ENCODE measurements around the gene KRCC1. TPM values are rescaled to one million over a fixed set of nuclear protein-coding genes. Genes with fewer than 3 reads are reported as not detected.
"Not testable (repeated sequence)": the region's sequence is repeated elsewhere in the genome, so short reads cannot be mapped to it uniquely, and the experiment has no call there.

The KRCC1 gene
- total RNA-seq, 2 donors from 2014 or later, result 9.2 to 14.8 TPM

DNA sequence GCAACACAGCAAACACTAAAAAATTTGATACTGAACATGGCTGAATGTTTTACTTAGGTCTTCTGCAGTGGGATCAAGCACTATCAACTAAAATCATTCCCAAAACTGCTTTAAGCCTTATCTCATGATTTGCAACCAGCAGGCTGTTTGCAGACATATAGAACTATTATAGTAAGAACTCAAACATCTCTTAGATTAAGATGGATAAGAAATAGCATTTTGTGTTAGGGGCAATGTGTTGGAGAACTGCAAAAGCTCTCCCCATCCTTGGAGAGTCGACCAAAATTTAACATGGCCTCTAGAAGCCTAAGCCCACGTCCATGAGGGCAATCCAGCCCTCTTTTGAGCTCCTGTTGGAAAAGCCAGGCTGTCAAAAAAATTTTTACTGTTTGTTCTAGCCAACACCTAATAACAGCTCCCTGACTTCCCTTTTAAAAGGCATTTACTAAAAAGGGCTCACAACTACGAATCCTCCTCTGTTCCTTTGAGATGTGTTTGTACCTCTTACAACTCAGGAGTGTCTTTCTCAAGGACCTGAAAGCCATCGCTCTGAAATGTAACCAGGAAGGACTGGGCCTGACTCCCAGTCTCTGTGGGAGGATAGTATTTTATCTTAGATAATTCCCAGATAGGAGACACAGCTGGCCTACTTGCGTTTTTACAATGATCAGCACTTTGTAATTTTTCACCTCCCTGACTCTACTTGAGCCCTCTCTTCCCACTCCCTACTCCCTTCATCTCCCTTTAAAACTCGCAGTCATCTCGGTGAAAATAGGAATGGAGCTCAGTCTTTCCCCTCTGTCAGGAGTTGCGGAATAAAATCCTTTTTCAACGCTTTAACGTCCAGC is 1.4 kb downstream of the KRCC1 start:
- Histone ChIP-seq H3K4me3 (peak overlapping the region; percentile 91 to 96), H3K9me3 (no peaks in the 10 kb centered on the region), H3K27me3 (no peaks in the 10 kb centered on the region), H3K36me3 (replicated peaks in 1 of 2; ENCODE audit: insufficient read depth in 1 of 2, low read depth in 2 of 2) (no peaks in the 10 kb centered on the region), H3K27ac (peak overlapping the region; percentile 84 to 97 (median 92)), H3K4me1 (peaks cover 41% of the 10 kb centered on the region)
- no peak for DNase-seq
- no peak for ATAC-seq
- TF ChIP-seq, protein P1, sequence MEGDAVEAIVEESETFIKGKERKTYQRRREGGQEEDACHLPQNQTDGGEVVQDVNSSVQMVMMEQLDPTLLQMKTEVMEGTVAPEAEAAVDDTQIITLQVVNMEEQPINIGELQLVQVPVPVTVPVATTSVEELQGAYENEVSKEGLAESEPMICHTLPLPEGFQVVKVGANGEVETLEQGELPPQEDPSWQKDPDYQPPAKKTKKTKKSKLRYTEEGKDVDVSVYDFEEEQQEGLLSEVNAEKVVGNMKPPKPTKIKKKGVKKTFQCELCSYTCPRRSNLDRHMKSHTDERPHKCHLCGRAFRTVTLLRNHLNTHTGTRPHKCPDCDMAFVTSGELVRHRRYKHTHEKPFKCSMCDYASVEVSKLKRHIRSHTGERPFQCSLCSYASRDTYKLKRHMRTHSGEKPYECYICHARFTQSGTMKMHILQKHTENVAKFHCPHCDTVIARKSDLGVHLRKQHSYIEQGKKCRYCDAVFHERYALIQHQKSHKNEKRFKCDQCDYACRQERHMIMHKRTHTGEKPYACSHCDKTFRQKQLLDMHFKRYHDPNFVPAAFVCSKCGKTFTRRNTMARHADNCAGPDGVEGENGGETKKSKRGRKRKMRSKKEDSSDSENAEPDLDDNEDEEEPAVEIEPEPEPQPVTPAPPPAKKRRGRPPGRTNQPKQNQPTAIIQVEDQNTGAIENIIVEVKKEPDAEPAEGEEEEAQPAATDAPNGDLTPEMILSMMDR (IDR thresholded peaks at IDR 0.05), result no peak
- no peak for TF ChIP-seq POLR2A (IDR thresholded peaks at IDR 0.05)
- WGBS, 2 donors, result 49 to 55% methylated on average over 10 of the region's 10 CpGs
- intact Hi-C loops (cut with DNase I), result no loop called here

DNA sequence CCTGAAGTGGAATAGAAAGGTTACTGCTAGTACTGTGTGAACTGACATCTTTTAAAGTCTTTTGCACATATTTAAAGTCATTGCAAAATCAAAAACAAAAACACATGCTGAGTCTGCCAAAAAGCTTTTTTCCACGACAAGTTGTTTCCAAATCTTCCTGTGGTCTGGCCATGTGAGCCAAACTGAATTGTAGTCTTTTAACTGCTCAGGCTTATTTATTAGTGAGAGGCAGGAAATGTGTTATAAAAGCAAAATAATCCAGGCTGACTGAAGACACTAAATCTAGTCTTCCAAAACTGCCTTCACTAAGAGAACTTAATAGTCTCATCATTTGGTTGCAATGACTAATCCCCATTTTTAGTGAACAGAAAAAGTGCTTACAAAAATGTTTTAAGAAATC is 2.3 kb downstream of the KRCC1 start:
- DNase-seq (peak in 1 of 4 donors; percentile 22), ATAC-seq (no peak)
- no peaks in the 10 kb centered on the region for H3K27me3 ChIP-seq
- no peaks in the 10 kb centered on the region for H3K36me3 ChIP-seq (replicated peaks in 1 of 2; ENCODE audit: insufficient read depth in 1 of 2, low read depth in 2 of 2)
- TF ChIP-seq, protein P1 (IDR thresholded peaks at IDR 0.05), result no peak
- TF ChIP-seq POLR2A (IDR thresholded peaks at IDR 0.05), result peak in 1 of 3 donors; percentile 14
- H3K4me1 ChIP-seq, result peaks cover 41% of the 10 kb centered on the region
- H3K27ac ChIP-seq, result peak overlapping the region in 1 of 4 donors; percentile 6
- no peak overlapping the region for H3K4me3 ChIP-seq
- H3K9me3 ChIP-seq, result no peaks in the 10 kb centered on the region
- intact Hi-C loops (cut with DNase I), result no loop called here
- WGBS, 2 donors, result 10 to 11% methylated on average over 1 of the region's 1 CpG

DNA sequence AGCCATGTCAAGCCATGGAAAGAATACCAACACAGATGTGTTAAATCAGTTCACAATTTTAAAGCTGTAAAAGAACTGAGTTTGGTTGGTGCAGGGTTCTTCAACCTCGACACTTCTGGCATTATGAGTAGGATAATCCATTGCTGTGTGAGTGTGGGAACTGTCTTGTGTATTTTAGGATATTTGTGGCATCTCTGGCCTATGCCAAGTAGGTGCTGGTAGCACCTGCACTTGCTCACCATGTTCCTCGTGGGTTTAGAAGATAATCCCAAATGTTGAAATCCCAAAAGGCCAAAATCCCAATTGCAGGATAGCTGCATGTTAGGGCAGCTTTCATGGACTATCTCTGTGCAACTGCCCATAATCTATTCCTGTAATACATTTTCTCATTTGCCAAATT is 3.8 kb downstream of the KRCC1 start:
- ATAC-seq (no peak), DNase-seq (no peak)
- intact Hi-C loops (cut with DNase I), result no loop called here
- WGBS, 2 donors, result 47 to 68% methylated on average over 2 of the region's 2 CpGs
- no peaks in the 10 kb centered on the region for H3K27me3 ChIP-seq
- no peak overlapping the region for H3K27ac ChIP-seq
- no peak for TF ChIP-seq POLR2A (IDR thresholded peaks at IDR 0.05)
- TF ChIP-seq, protein P1 (IDR thresholded peaks at IDR 0.05), result no peak
- H3K4me3 ChIP-seq, result no peak overlapping the region
- H3K36me3 ChIP-seq (replicated peaks in 1 of 2; ENCODE audit: insufficient read depth in 1 of 2, low read depth in 2 of 2), result no peaks in the 10 kb centered on the region
- H3K9me3 ChIP-seq, result no peaks in the 10 kb centered on the region
- peaks cover 41% of the 10 kb centered on the region for H3K4me1 ChIP-seq

DNA sequence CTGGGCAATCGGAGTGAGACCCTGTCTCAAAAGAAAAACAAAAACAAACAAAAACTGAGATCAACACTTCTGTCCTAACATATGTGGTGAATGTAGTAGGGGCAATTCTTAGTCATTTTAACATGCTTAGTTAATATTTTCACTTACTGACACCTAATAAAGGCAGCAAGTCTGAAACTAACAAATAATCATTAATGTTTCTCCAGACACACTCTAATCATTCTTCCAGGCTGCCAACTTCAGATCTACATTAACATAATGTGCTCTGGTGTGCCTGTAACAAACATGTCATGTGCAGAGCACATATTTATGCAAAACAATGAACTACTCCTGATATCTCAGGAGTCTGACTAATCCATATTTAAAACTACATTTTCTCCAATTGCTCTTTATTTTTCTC is 6.0 kb downstream of the KRCC1 start:
- Histone ChIP-seq H3K4me1 (peaks cover 31% of the 10 kb centered on the region), H3K4me3 (no peak overlapping the region), H3K27me3 (no peaks in the 10 kb centered on the region), H3K36me3 (replicated peaks in 1 of 2; ENCODE audit: insufficient read depth in 1 of 2, low read depth in 2 of 2) (no peaks in the 10 kb centered on the region), H3K9me3 (no peaks in the 10 kb centered on the region), H3K27ac (no peak overlapping the region)
- WGBS, 2 donors, result 63 to 81% methylated on average over 1 of the region's 1 CpG
- no peak for ATAC-seq
- TF ChIP-seq POLR2A (IDR thresholded peaks at IDR 0.05), result no peak
- TF ChIP-seq, protein P1 (IDR thresholded peaks at IDR 0.05), result no peak
- no peak for DNase-seq
- intact Hi-C loops (cut with DNase I), result no loop called here

DNA sequence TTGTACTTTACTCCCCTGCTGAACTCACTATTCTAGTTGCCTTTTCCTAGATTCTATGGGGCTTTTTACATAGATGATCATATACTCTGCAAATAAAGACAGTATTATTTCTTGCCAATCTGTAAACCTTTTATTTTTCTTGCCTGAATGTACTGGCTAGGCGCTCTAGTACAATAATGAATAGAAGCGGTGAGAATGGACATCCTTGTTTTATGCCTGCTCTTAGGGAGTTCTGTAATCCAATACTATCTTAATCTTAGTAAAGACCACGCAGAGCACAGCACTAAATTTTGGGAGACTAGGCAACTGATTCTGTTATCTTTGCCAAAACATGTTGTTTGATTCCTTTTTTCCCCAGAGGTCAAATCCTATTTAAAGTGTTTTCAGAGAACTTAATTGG is 7.0 kb downstream of the KRCC1 start:
- DNase-seq (no peak), ATAC-seq (no peak)
- Histone ChIP-seq H3K9me3 (no peaks in the 10 kb centered on the region), H3K27me3 (no peaks in the 10 kb centered on the region), H3K4me1 (peaks cover 20% of the 10 kb centered on the region), H3K4me3 (no peak overlapping the region), H3K27ac (no peak overlapping the region), H3K36me3 (replicated peaks in 1 of 2; ENCODE audit: insufficient read depth in 1 of 2, low read depth in 2 of 2) (no peaks in the 10 kb centered on the region)
- TF ChIP-seq, protein P1 (IDR thresholded peaks at IDR 0.05), result no peak
- no peak for TF ChIP-seq POLR2A (IDR thresholded peaks at IDR 0.05)
- WGBS, 2 donors, result 95 to 99% methylated on average over 3 of the region's 3 CpGs
- intact Hi-C loops (cut with DNase I), result no loop called here

DNA sequence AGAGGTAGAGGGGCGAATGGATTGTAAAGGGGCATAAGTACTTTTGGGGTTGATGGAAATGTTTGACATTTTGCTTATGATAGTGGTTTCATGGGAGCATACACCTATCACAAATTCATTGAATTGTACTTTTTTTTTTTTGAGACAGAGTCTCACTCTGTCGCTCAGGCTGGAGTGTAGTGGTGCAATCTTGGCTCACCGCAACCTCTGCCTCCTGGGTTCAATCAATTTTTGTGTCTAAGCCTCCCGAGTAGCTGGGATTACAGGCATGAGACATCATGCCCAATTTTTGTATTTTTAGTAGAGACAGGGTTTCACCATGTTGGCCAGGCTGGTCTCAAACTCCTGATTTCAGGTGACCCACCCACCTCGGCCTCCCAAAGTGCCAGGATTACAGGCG is 10.0 kb downstream of the KRCC1 start:
- DNase-seq; intact Hi-C loops (cut with DNase I); H3K9me3 ChIP-seq; H3K4me3 ChIP-seq; H3K27ac ChIP-seq; ATAC-seq; H3K36me3 ChIP-seq (replicated peaks in 1 of 2; ENCODE audit: insufficient read depth in 1 of 2, low read depth in 2 of 2); H3K4me1 ChIP-seq; H3K27me3 ChIP-seq: not testable (repeated sequence)
- WGBS, 2 donors, result 94 to 95% methylated on average over 6 of the region's 6 CpGs
